Measurements from ENCODE around the gene HABP4.
"Not testable (repeated sequence)": the region's sequence is repeated elsewhere in the genome, so short reads cannot be mapped to it uniquely, and the experiment has no call there.

The HABP4 gene

GRCh38 chr9:96499257-96499656, 49.3 kb downstream of the HABP4 start:
- DNase-seq (ENCODE audit: low read depth in 2 of 2), result no peak

DNA sequence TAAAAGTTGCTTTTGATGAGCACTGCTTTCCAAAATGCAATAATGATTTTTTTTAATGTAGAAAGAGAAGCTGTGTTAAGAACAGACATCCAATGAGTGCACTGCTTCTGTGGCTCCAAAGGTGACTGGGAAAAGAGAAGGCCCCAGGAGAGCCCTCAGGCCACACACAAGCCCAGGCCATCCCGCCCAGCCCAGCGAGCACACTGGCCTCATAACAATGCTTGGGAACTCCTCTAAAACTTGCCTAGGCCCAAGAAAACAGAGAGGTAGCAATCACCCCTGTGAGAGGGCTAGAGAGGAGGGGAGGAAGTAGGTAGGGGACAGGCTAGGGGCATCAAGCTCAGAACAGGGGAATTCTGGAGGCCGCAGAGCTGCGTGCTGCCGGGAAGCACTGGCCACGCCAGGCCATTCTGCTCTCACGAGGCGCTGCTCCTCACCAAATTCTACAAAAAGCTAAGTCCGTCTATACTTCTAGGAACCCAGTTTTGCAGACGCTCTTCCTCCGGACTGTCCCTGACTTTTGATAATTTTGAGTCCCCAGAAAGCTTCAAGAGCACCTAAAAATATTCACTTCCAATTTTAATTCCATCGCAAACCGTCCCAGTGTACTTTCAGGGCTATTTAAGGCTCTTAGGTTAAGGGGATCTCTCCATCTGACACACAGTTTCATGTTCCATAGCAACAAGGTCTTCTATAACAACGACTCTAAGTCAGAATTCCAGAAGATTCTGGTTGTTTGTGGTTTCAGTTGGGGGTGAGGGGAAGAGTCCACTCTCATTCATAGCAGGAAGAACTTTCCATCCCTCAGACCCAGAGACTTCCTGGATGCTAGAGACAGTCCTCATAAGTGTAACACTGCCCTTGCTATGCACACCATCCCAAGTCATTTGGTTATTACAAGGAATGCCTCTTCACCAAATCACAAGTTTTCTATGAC, 51.0 kb downstream of the HABP4 start:
- no peak for DNase-seq (ENCODE audit: low read depth in 2 of 2)

- no peak for DNase-seq (ENCODE audit: low read depth in 2 of 2)
These were observed 51.9 kb downstream of the HABP4 start for GRCh38 chr9:96501633-96502538.

DNA sequence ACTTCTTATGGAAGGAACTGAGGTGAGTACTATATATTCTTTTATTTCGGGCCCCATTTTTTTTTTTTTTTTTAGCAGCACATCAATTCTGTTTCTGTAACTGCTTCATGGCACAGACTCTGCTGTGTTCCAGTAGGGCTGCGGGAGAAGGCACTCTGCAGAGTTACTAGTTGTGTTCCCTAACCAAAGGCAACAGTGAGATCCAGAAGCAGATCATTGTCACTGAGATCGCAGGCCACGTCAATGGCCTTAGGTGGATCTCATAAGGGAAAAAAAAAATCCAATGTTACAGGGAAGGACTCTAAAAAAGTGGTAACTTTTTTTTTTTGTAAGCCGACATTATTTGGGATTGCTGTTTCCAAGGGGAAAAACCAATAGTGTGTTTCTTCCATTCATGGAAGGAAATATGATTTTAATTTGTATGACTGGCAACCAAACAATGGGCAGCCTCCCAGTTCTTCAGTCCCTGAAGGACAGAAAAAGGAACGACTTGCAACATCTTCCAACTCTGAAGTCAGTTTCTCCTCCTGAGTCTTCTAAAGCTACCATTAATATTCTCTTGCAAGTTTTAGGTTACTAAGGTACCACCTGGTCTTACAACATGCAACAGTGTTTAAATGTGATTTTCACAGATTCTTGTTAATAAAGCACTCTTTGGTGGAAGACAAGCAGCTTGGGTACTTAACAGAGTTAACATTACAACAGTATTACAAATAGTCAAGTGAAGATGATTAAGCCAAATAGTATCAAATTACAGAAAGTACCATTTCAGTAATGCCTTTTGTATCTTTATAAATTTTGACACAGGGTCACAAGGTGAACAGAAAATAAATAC, 52.8 kb downstream of the HABP4 start:
- no peak for DNase-seq (ENCODE audit: low read depth in 2 of 2)

- DNase-seq (ENCODE audit: low read depth in 2 of 2), result not testable (repeated sequence)
These were observed 53.4 kb downstream of the HABP4 start for GRCh38 chr9:96503374-96503748.

GRCh38 chr9:96503918-96504317, 53.9 kb downstream of the HABP4 start:
- no peak for DNase-seq (ENCODE audit: low read depth in 2 of 2)

DNA sequence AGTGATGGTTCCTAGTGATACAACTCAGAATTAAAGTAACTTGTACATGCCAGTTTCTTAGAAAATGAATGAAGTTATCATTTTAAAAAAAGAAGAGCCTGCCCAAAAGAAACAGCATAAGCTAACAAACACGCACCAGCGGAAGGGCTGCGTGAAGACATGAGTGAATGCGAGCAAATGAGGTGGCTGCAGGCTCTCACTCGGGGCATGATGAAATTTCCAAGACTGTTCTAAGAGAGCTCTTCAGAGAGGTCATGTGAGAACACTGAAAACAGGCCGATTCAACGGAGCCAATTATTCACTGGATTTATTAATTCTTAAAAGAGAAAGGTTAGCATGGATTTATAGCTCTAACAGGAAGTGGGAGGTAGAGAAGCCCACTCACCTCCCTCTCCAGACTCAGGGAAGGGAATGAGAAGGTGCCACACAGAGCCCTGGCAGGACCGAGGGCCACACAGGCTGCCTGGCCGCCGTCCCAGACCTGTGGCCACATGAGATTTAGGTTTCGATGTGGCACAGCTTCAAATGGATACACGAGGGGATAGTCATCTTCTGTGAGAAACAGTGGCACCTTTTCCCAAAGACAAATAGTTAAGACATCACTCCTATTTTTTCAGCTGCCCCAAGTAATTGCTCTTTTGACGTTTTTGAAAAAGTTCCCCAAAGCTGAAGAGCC, 55.5 kb downstream of the HABP4 start:
- DNase-seq (ENCODE audit: low read depth in 2 of 2), result no peak

DNA sequence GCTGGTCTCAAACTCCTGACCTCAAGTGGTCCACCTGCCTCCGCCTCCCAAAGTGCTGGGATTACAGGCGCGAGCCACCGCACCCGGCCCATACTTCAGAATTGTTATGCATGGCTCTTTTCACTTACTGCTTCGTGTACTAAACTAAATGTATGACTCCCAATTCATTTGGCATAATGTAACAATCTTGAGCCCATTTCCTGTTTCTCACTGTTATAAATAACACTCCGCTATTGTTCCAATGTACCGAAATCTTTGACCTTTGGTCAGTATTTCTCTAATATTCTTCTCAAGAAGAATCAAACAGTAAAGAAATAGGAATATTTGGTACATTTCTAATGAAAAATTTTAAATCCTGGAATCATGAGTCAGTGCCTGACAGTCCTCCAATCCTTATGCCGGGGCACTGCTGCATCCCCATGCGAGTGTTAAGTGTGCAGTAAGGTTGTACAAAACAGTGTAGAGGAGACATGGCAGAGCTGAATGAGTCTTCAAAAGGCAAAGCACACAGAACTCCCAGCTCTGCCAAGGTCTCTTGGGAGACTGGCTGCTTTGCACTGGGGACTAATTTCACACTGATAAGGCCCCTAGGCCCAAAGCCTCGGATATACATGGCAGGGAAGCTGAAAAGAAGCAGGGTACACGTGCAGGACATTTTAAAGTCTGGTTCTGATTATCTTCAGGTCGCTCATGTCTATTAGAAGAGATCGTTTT, 58.4 kb downstream of the HABP4 start:
- DNase-seq (ENCODE audit: low read depth in 2 of 2), result no peak

DNA sequence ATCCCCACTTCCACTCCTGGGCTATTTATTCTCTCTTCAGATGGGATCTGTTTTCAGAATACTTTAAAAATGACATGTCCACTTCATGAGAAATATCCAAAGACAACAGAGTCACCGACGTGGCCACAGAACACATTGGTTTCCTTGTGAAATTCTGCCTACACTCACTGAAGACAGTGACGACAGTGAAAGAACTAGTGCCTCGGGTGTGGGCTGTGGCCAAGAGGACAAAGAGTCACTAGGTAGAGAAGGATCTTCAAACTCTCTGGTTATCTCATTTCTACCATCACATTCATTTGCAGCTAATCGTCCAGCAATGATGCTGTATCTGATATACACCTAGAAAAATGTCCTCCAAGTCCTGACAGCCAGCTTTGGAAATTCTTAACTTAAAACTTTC, 59.1 kb downstream of the HABP4 start:
- no peak for DNase-seq (ENCODE audit: low read depth in 2 of 2)

DNA sequence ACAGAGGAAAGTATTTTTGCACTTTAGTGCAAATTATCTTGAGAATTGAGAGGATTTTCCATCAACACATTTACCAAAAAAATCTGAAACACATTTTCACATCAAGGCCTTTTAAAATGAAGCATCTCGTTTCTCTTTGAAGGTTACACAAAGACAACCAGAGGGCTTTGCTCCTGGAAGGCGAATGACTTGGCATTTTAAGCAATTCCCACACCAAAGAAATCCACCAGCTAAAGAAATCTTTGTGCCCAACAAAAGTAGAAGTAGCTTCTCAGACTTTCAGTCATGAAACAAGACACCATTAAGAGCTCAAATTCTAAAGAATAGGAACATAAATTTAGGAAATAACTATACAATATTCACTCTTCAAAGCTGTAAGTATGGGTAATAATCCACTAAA, 59.9 kb downstream of the HABP4 start:
- no peak for DNase-seq (ENCODE audit: low read depth in 2 of 2)

DNA sequence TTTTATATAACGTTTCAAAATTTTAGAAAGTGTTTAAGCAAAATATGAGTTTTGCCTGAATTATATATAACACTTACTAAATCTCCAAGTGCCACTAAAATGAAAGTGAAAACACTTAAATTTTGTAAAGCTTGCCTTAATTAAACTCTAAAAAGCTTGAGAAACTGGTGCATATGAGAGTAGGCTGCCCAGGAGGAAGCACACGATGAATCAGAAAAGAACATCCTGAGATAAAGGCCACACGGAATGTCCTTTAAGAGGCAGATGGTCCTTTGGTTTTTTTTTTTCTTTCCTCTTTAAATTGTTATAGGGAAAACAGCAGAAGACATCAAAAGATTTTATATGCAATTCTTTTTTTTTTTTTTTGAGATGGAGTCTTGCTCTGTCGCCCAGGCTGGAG, 60.3 kb downstream of the HABP4 start:
- no peak for DNase-seq (ENCODE audit: low read depth in 2 of 2)

DNA sequence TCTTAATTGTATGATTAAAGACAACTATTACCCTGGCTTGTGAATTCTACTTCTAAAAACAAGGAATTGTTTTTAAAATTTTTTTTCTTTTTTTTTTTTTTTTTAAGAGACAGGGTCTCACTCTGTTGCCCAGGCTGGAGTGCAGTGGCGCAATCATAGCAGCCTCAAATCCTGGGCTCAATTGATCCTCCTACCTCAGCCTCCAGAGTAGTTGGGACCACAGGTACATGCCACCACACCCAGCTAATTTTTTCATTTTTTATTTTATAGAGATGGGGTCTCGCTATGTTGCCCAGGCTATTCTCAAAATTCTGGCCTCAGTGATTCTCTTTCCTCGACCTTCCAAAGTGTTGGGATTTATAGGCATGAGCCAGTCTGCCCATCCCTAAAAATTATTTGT, 62.3 kb downstream of the HABP4 start:
- DNase-seq (ENCODE audit: low read depth in 2 of 2), result no peak

GRCh38 chr9:96513622-96514021, 63.7 kb downstream of the HABP4 start:
- no peak for DNase-seq (ENCODE audit: low read depth in 2 of 2)

GRCh38 chr9:96514108-96514799, 64.3 kb downstream of the HABP4 start:
- DNase-seq (ENCODE audit: low read depth in 2 of 2), result no peak

DNA sequence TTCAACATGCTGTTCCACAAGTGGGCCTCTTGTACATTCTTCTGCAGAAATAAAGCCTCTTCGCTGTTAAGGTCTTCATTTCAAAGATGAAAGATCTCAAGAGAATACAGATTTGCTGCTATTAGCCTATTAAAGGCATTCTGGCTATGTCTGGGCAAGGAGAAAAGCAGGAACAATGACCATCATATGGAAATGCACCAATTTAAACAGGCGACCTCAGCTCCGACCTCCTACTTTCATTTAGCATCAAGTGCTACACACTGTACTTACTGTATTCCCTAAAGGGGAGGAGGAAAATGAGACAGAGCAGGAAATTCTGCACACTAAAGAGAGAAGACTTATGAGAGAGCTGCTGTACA, 64.8 kb downstream of the HABP4 start:
- DNase-seq (ENCODE audit: low read depth in 2 of 2), result no peak

GRCh38 chr9:96515621-96516470, 65.9 kb downstream of the HABP4 start:
- DNase-seq (ENCODE audit: low read depth in 2 of 2), result no peak

- DNase-seq (ENCODE audit: low read depth in 2 of 2), result no peak
These were observed 69.1 kb downstream of the HABP4 start for GRCh38 chr9:96519095-96519494.

DNA sequence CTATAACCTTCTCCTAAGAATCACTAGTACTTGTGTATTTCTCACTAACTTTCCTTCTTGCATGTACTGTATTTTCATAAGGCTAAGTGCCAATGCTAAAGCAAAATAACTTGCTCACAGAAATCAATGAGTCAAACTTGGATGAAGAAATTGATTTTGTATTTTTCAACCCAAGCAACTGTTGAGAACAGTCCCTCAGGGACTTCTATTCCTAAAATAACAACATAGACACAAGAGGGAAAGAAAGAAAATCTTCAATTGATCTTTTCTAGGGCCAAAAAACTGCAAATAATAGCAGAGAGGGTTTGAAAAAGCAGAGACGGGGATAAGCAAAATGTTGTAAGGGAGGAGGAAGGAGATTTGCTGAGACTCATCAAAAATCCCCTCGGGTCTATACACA, 69.8 kb downstream of the HABP4 start:
- no peak for DNase-seq (ENCODE audit: low read depth in 2 of 2)

DNA sequence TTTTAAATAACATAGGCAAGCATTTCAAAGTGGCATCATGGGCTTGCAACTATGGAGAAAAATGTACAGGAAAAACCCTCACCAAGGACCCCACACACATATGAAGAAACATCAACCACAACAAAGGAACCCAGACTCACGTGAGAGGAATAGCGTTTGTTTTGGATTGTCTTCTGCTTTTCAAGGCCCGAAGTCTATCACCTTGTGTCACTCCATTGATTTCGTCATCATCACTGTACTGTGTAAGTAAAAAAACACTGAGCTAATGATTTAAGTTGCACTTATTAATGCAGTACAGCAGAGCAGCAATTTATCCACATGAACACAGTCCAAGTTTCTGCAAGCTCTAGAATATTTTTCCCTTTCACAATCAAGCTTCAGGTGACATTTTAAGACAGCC, 72.4 kb downstream of the HABP4 start:
- no peak for DNase-seq (ENCODE audit: low read depth in 2 of 2)
